Endothelial cell of hepatic sinusoid (primary cell): ENCODE data around the gene MIR17HG.

ENCODE experiments used
- in situ Hi-C: cut with HindIII; loops from 2 replicates; pipeline ENCODE4 v1.10.0; 2017; ENCODE audit warnings: low sequenced_read_pairs

Gene MIR17HG

GRCh38 chr13:91368101-91368500 lies 20.6 kb downstream of the MIR17HG start:
- in situ Hi-C loops = no loop called here

GRCh38 chr13:91368676-91369440 lies 21.4 kb downstream of the MIR17HG start:
- in situ Hi-C loops = no loop called here

GRCh38 chr13:91369441-91369831 lies 21.9 kb downstream of the MIR17HG start:
- in situ Hi-C loops = no loop called here

GRCh38 chr13:91370501-91370900 lies 23.0 kb downstream of the MIR17HG start:
- in situ Hi-C loops = no loop called here

GRCh38 chr13:91372911-91373310 lies 25.4 kb downstream of the MIR17HG start:
- in situ Hi-C loops = no loop called here

- in situ Hi-C loops = no loop called here
Measured at GRCh38 chr13:91375116-91375729, 27.7 kb downstream of the MIR17HG start.

- in situ Hi-C loops = no loop called here
Measured at GRCh38 chr13:91381371-91381770, 33.9 kb downstream of the MIR17HG start.

GRCh38 chr13:91383836-91384235 lies 36.3 kb downstream of the MIR17HG start:
- in situ Hi-C loops = no loop called here

- in situ Hi-C loops = no loop called here
Measured at GRCh38 chr13:91384896-91385295, 37.4 kb downstream of the MIR17HG start.

GRCh38 chr13:91389186-91389585 lies 41.7 kb downstream of the MIR17HG start:
- in situ Hi-C loops = no loop called here

- in situ Hi-C loops = no loop called here
Measured at GRCh38 chr13:91397595-91397994, 50.1 kb downstream of the MIR17HG start.

GRCh38 chr13:91398413-91399188 lies 51.1 kb downstream of the MIR17HG start, which contains the start of gene GPC5:
Gene GPC5 (plus strand): TSS chr13:91398621.
- in situ Hi-C loops = no loop called here

- in situ Hi-C loops = no loop called here
Measured at GRCh38 chr13:91399189-91400062, 51.9 kb downstream of the MIR17HG start.

- in situ Hi-C loops = no loop called here
Measured at GRCh38 chr13:91400063-91400399, 52.5 kb downstream of the MIR17HG start.

- in situ Hi-C loops = no loop called here
Measured at GRCh38 chr13:91400671-91401070, 53.2 kb downstream of the MIR17HG start.

- in situ Hi-C loops = no loop called here
Measured at GRCh38 chr13:91401920-91402319, 54.4 kb downstream of the MIR17HG start.
